Measurements from ENCODE around the gene FOXA2. TPM values are rescaled to one million over a fixed set of nuclear protein-coding genes. Genes with fewer than 3 reads are reported as not detected.

The FOXA2 gene
- total and polyA plus RNA-seq, 2 of the 13 experiments (the other 11 are each of a cell fraction or from before 2014, with no cell fraction given), result 8.8 to 12.2 TPM

GRCh38 chr20:22584922-22585785 is 782 bp upstream of the FOXA2 start (continued):
- no peak; the same call in 1 of the 2 replicates for TF ChIP-seq ZNF572 (CRISPR knock-in tag; IDR thresholded peaks at IDR 0.05)
- TF ChIP-seq POGZ (CRISPR knock-in tag; IDR thresholded peaks at IDR 0.05), result peak; percentile 66; the same call in 1 of the 2 replicates
- TF ChIP-seq NFE2L2 (IDR thresholded peaks at IDR 0.05; ENCODE audit: low read length), result no peak
- TF ChIP-seq, protein P1, sequence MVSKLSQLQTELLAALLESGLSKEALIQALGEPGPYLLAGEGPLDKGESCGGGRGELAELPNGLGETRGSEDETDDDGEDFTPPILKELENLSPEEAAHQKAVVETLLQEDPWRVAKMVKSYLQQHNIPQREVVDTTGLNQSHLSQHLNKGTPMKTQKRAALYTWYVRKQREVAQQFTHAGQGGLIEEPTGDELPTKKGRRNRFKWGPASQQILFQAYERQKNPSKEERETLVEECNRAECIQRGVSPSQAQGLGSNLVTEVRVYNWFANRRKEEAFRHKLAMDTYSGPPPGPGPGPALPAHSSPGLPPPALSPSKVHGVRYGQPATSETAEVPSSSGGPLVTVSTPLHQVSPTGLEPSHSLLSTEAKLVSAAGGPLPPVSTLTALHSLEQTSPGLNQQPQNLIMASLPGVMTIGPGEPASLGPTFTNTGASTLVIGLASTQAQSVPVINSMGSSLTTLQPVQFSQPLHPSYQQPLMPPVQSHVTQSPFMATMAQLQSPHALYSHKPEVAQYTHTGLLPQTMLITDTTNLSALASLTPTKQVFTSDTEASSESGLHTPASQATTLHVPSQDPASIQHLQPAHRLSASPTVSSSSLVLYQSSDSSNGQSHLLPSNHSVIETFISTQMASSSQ (IDR thresholded peaks at IDR 0.05; ENCODE audit: low read depth), result peak; percentile 73; the same call in 1 of the 2 replicates
- TF ChIP-seq, protein P1 (CRISPR knock-in tag; IDR thresholded peaks at IDR 0.05; ENCODE audit: borderline replicate concordance), result peak; percentile 70
- TF ChIP-seq ZSCAN21 (CRISPR knock-in tag; IDR thresholded peaks at IDR 0.05; ENCODE audit: borderline replicate concordance), result no peak
- TF ChIP-seq PHF21A (CRISPR knock-in tag; IDR thresholded peaks at IDR 0.05), result peak; percentile 97
- TF ChIP-seq DDIT3 (CRISPR knock-in tag; IDR thresholded peaks at IDR 0.05), result no peak
- no peak for TF ChIP-seq ETV6 (CRISPR knock-in tag; conservative IDR thresholded peaks at IDR 0.05)
- TF ChIP-seq ZNF703 (CRISPR knock-in tag; IDR thresholded peaks at IDR 0.05; ENCODE audit: borderline replicate concordance), result peak; percentile 50; the same call in 1 of the 2 replicates
- TF ChIP-seq, protein P2, sequence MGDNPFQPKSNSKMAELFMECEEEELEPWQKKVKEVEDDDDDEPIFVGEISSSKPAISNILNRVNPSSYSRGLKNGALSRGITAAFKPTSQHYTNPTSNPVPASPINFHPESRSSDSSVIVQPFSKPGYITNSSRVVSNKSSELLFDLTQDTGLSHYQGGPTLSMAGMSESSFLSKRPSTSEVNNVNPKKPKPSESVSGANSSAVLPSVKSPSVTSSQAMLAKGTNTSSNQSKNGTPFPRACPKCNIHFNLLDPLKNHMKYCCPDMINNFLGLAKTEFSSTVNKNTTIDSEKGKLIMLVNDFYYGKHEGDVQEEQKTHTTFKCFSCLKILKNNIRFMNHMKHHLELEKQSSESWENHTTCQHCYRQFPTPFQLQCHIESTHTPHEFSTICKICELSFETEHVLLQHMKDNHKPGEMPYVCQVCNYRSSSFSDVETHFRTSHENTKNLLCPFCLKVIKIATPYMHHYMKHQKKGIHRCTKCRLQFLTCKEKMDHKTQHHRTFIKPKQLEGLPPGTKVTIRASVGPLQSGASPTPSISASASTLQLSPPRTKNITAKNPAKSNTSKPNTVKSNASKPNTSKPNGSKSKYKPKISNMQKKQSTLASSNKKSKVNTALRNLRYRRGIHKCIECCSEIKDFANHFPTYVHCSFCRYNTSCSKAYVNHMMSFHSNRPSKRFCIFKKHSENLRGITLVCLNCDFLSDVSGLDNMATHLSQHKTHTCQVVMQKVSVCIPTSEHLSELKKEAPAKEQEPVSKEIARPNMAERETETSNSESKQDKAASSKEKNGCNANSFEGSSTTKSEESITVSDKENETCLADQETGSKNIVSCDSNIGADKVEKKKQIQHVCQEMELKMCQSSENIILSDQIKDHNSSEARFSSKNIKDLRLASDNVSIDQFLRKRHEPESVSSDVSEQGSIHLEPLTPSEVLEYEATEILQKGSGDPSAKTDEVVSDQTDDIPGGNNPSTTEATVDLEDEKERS (CRISPR knock-in tag; IDR thresholded peaks at IDR 0.05), result no peak
- TF ChIP-seq ZNF274 (CRISPR knock-in tag; IDR thresholded peaks at IDR 0.05), result peak; percentile 75; the same call in 1 of the 2 replicates
- peak; percentile 74; the same call in 1 of the 2 replicates for TF ChIP-seq TSC22D2 (CRISPR knock-in tag; IDR thresholded peaks at IDR 0.05; ENCODE audit: borderline replicate concordance)
- peak; percentile 65; the same call in 1 of the 2 replicates for TF ChIP-seq MIXL1 (CRISPR knock-in tag; IDR thresholded peaks at IDR 0.05)
- TF ChIP-seq PATZ1 (CRISPR knock-in tag; IDR thresholded peaks at IDR 0.05), result peak; percentile 98
- no peak; the same call in 1 of the 2 replicates for TF ChIP-seq ATF1 (CRISPR knock-in tag; IDR thresholded peaks at IDR 0.05)
- TF ChIP-seq JARID2 (CRISPR knock-in tag; IDR thresholded peaks at IDR 0.05; ENCODE audit: insufficient replicate concordance), result no peak
- no peak for TF ChIP-seq CC2D1A (CRISPR knock-in tag; IDR thresholded peaks at IDR 0.05)
- TF ChIP-seq ATAD3A (CRISPR knock-in tag; IDR thresholded peaks at IDR 0.05), result no peak
- peak; percentile 91; the same call in 1 of the 2 replicates for TF ChIP-seq ZNF335 (CRISPR knock-in tag; IDR thresholded peaks at IDR 0.05)
